H9 (cell line): ENCODE data around the gene CACNA2D3. TPM values are rescaled to one million over a fixed set of nuclear protein-coding genes. Genes with fewer than 3 reads are reported as not detected.
A peak's percentile ranks its signal among the peaks of the same experiment; 100 is the strongest.

Experiments
- DNase-seq: peaks from one replicate; pipeline ENCODE4 v3.0.0-alpha.2; 2017
- H2AFZ ChIP-seq: one replicate; pipeline ENCODE4 v1.6.1; 2013; ENCODE audit warnings: mild to moderate bottlenecking, low read length, control low read depth, moderate library complexity
- H2AK5ac ChIP-seq: 2 replicates; pipeline ENCODE4 v1.6.1; 2013; ENCODE audit warnings: low read length, control low read depth, mixed read lengths; ENCODE audit not compliant: insufficient read length
- H2BK120ac ChIP-seq: one replicate; pipeline ENCODE4 v1.6.1; 2013; ENCODE audit warnings: low read depth, mild to moderate bottlenecking, low read length, control low read depth, inconsistent platforms; ENCODE audit not compliant: poor library complexity, severe bottlenecking
- H2BK12ac ChIP-seq: 2 replicates; pipeline ENCODE4 v1.6.1; 2013; ENCODE audit warnings: low read length, control low read depth, mixed read lengths, low read depth; ENCODE audit not compliant: insufficient read length
- H2BK15ac ChIP-seq: 2 replicates; pipeline ENCODE4 v1.6.1; 2013; ENCODE audit warnings: low read depth, low read length, control low read depth
- H2BK20ac ChIP-seq: one replicate; pipeline ENCODE4 v1.6.1; 2013; ENCODE audit warnings: low read depth, mild to moderate bottlenecking, low read length, control low read depth, inconsistent platforms; ENCODE audit not compliant: poor library complexity, severe bottlenecking
- H2BK5ac ChIP-seq: 2 replicates; pipeline ENCODE4 v1.6.1; 2013; ENCODE audit warnings: low read length, control low read depth, mixed read lengths; ENCODE audit not compliant: insufficient read length
- H3K14ac ChIP-seq: 2 replicates; pipeline ENCODE4 v1.6.1; 2013; ENCODE audit warnings: low read length, control low read depth; ENCODE audit not compliant: insufficient read depth
- H3K18ac ChIP-seq: 2 replicates; pipeline ENCODE4 v1.6.1; 2013; ENCODE audit warnings: low read depth, mild to moderate bottlenecking, mixed read lengths, low read length, control low read depth; ENCODE audit not compliant: insufficient read length
- H3K23ac ChIP-seq: 2 replicates; pipeline ENCODE4 v1.6.1; 2013; ENCODE audit warnings: low read length, control low read depth, mixed read lengths, low read depth; ENCODE audit not compliant: insufficient read length
- H3K23me2 ChIP-seq: 2 replicates; pipeline ENCODE4 v1.6.1; 2013; ENCODE audit warnings: low read depth, mild to moderate bottlenecking, mixed read lengths, low read length, control low read depth; ENCODE audit not compliant: insufficient read length, poor library complexity, severe bottlenecking
- H3K27ac ChIP-seq: 2 replicates; pipeline ENCODE4 v1.5.1; 2013; ENCODE audit warnings: low read length, control low read depth, mixed read lengths, low read depth; ENCODE audit not compliant: insufficient read length
- H3K27me3 ChIP-seq: 2 replicates; pipeline ENCODE4 v1.6.1; 2013; ENCODE audit warnings: low read length, control low read depth, inconsistent platforms; ENCODE audit not compliant: insufficient read depth
- H3K4ac ChIP-seq: 2 replicates; pipeline ENCODE4 v1.6.1; 2013; ENCODE audit warnings: low read depth, mild to moderate bottlenecking, control low read depth, inconsistent platforms, low read length, moderate library complexity
- H3K4me1 ChIP-seq: 2 replicates; pipeline ENCODE4 v1.6.1; 2013; ENCODE audit warnings: low read length, control low read depth, inconsistent platforms; ENCODE audit not compliant: insufficient read depth
- H3K4me2 ChIP-seq: 2 replicates; pipeline ENCODE4 v1.6.1; 2013; ENCODE audit warnings: low read length, control low read depth, mixed read lengths; ENCODE audit not compliant: insufficient read length, insufficient read depth
- H3K56ac ChIP-seq: 2 replicates; pipeline ENCODE4 v1.6.1; 2013; ENCODE audit warnings: low read depth, mild to moderate bottlenecking, mixed read lengths, low read length, control low read depth; ENCODE audit not compliant: insufficient read length
- H3K79me1 ChIP-seq: 2 replicates; pipeline ENCODE4 v1.6.1; 2013; ENCODE audit warnings: low read depth, mild to moderate bottlenecking, moderate library complexity, low read length, control low read depth, inconsistent platforms; ENCODE audit not compliant: insufficient read depth, poor library complexity, severe bottlenecking
- H3K79me2 ChIP-seq: 2 replicates; pipeline ENCODE4 v1.6.1; 2013; ENCODE audit warnings: low read length, control low read depth, inconsistent platforms; ENCODE audit not compliant: insufficient read depth
- H3K9ac ChIP-seq: 2 replicates; pipeline ENCODE4 v1.6.1; 2013; ENCODE audit warnings: low read length, control low read depth, mixed read lengths; ENCODE audit not compliant: insufficient read length; ENCODE audit errors: extremely low read depth
- H3K9me3 ChIP-seq: one replicate; pipeline ENCODE4 v1.6.1; 2013; ENCODE audit warnings: low read depth, low read length, inconsistent platforms; ENCODE audit not compliant: control insufficient read depth
- H3T11ph ChIP-seq: one replicate; pipeline ENCODE4 v1.6.1; 2013; ENCODE audit warnings: mild to moderate bottlenecking, low read length, control low read depth, inconsistent platforms
- H4K20me1 ChIP-seq: one replicate; pipeline ENCODE4 v1.6.1; 2013; ENCODE audit not compliant: control insufficient read depth, insufficient read length, insufficient read depth
- H4K5ac ChIP-seq: 2 replicates; pipeline ENCODE4 v1.6.1; 2013; ENCODE audit warnings: low read depth, mild to moderate bottlenecking, mixed read lengths, low read length, control low read depth; ENCODE audit not compliant: insufficient read length
- H4K8ac ChIP-seq: replicated peaks from 2 replicates; pipeline ENCODE4 v1.6.1; 2013; ENCODE audit warnings: low read length, control low read depth, mixed read lengths, low read depth; ENCODE audit not compliant: insufficient read length
- H4K91ac ChIP-seq: 2 replicates; pipeline ENCODE4 v1.6.1; 2013; ENCODE audit warnings: low read depth, mild to moderate bottlenecking, moderate library complexity, mixed read lengths, low read length, control low read depth; ENCODE audit not compliant: insufficient read length
- H3K27ac Mint-ChIP-seq, 3 experiments: 2 replicates in 2 of 3; 3 replicates in 1 of 3; pipeline ENCODE4 v1.8.0; 2020 to 2021; ENCODE audit warnings: mixed read lengths in 3 of 3, mild to moderate bottlenecking in 1 of 3, moderate library complexity in 1 of 3
- H3K27me3 Mint-ChIP-seq: 2 replicates; pipeline ENCODE4 v1.8.0; 2021; ENCODE audit warnings: low read depth, mild to moderate bottlenecking, moderate library complexity, mixed read lengths
- H3K36me3 Mint-ChIP-seq, 3 experiments: 2 replicates in 2 of 3; 3 replicates in 1 of 3; pipeline ENCODE4 v1.8.0; 2020 to 2021; ENCODE audit warnings: low read depth in 3 of 3, mixed read lengths in 3 of 3; ENCODE audit not compliant: insufficient read depth in 1 of 3
- H3K4me1 Mint-ChIP-seq, 2 experiments: 2 replicates each; pipeline ENCODE4 v1.8.0; 2020; ENCODE audit warnings: mixed read lengths in 2 of 2
- H3K4me3 Mint-ChIP-seq, 2 experiments: 2 replicates in 1 of 2; 3 replicates in 1 of 2; pipeline ENCODE4 v1.8.0; 2020 to 2021; ENCODE audit warnings: mild to moderate bottlenecking in 2 of 2, mixed read lengths in 2 of 2, moderate library complexity in 1 of 2
- H3K9me3 Mint-ChIP-seq, 2 experiments: 2 replicates in 1 of 2; 3 replicates in 1 of 2; pipeline ENCODE4 v1.8.0; 2020; ENCODE audit warnings: mild to moderate bottlenecking in 2 of 2, mixed read lengths in 2 of 2, moderate library complexity in 1 of 2
- WGBS: extraction: QIAGEN DNeasy Blood & Tissue Kit; methylation state at CpG from one replicate; pipeline ENCODE4 v1.1.7; 2013; ENCODE audit warnings: missing lambda C conversion rate, low lambda C conversion rate, mixed read lengths; ENCODE audit not compliant: insufficient read length; ENCODE audit errors: extremely low coverage; 5-methylcytosine and 5-hydroxymethylcytosine counted together
- total RNA-seq: library from RNA; stranded (reverse); gene quantifications from 2 replicates; pipeline ENCODE4 v1.2.1, GENCODE V29; 2021
- TF ChIP-seq, protein P1 (sequence below): fragments of 200-600 bp; sonication (generic); conservative IDR thresholded peaks from 3 replicates; pipeline ENCODE4 v1.8.0; 2021; ENCODE audit warnings: antibody characterized with exemption, mild to moderate bottlenecking

Gene CACNA2D3
- total RNA-seq, 1 experiment from 2014 or later, result 3.2 TPM

DNA sequence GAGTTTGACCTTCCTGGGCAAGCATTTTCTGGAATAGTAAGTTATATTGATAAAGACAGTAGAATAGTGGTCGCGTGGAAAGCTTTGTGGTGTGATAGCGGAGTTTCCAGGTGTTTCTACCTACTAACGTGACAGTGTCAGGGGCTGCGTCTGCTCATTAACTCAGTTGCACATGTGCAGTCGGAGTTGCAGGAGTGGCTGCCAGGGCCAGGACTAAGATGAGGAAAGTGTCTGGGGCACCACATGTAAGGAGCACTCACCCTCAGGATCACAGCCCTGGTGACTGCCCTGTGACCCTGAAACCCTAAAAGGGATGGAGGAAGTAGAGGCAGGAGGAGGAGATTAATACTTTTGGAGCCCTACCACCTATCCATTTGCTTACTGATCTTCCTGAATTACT lies 510.5 kb downstream of the CACNA2D3 start:
- Histone ChIP-seq H3T11ph (no peak overlapping the region), H3K23me2 (no peaks in the 10 kb centered on the region), H2BK120ac (no peak overlapping the region), H3K4me2 (no peak overlapping the region), H4K5ac (no peak overlapping the region), H3K14ac (no peak overlapping the region), H3K18ac (no peak overlapping the region), H2AK5ac (no peak overlapping the region), H2BK5ac (no peak overlapping the region), H4K20me1 (no peaks in the 10 kb centered on the region), H3K9me3 (no peaks in the 10 kb centered on the region), H3K56ac (no peak overlapping the region), H3K4me1 (peaks cover 3% of the 10 kb centered on the region; the same call in 1 of the 2 replicates), H2BK15ac (no peak overlapping the region), H2BK20ac (no peak overlapping the region), H3K23ac (no peak overlapping the region), H3K4ac (no peak overlapping the region), H4K8ac (no peak overlapping the region), H3K9ac (no peak overlapping the region), H2BK12ac (no peak overlapping the region), H4K91ac (no peak overlapping the region), H3K27ac (no peak overlapping the region), H3K27me3 (no peaks in the 10 kb centered on the region), H2AFZ (no peak overlapping the region), H3K79me2 (no peaks in the 10 kb centered on the region; the same call in 1 of the 2 replicates), H3K79me1 (no peaks in the 10 kb centered on the region)
- Mint-ChIP-seq H3K27me3 (no peaks in the 10 kb centered on the region), H3K27ac (peak overlapping the region in 2 of 3 experiments; percentile 27 to 95; a peak in 3 of 7 replicates), H3K4me3 (peak overlapping the region in 1 of 2 experiments; percentile 10; a peak in 1 of 5 replicates), H3K36me3 (peaks cover 27 to 46% (median 40%) of the 10 kb centered on the region in 3 experiments), H3K9me3 (peaks cover 0 to 6% of the 10 kb centered on the region in 2 experiments; a peak in 1 of 5 replicates), H3K4me1 (peaks cover 50 to 54% of the 10 kb centered on the region in 2 experiments)
- TF ChIP-seq, protein P1, sequence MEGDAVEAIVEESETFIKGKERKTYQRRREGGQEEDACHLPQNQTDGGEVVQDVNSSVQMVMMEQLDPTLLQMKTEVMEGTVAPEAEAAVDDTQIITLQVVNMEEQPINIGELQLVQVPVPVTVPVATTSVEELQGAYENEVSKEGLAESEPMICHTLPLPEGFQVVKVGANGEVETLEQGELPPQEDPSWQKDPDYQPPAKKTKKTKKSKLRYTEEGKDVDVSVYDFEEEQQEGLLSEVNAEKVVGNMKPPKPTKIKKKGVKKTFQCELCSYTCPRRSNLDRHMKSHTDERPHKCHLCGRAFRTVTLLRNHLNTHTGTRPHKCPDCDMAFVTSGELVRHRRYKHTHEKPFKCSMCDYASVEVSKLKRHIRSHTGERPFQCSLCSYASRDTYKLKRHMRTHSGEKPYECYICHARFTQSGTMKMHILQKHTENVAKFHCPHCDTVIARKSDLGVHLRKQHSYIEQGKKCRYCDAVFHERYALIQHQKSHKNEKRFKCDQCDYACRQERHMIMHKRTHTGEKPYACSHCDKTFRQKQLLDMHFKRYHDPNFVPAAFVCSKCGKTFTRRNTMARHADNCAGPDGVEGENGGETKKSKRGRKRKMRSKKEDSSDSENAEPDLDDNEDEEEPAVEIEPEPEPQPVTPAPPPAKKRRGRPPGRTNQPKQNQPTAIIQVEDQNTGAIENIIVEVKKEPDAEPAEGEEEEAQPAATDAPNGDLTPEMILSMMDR, result no peak
- peak; percentile 50 for DNase-seq
- WGBS, result no CpG with 5 or more reads among the region's 6 CpGs
